Endodermal cell (in vitro differentiated cells): ENCODE results near the gene SATB2. TPM values are rescaled to one million over a fixed set of nuclear protein-coding genes. Genes with fewer than 3 reads are reported as not detected.
A peak's percentile ranks its signal among the peaks of the same experiment; 100 is the strongest.

ENCODE experiments used
- DNase-seq: peaks from one replicate; pipeline ENCODE4 v3.0.0-alpha.2; 2017
- H3K27ac ChIP-seq: 2 replicates; pipeline ENCODE4 v1.5.1; 2013; ENCODE audit warnings: mild to moderate bottlenecking, low read depth, low read length, moderate library complexity
- H3K27me3 ChIP-seq: 2 replicates; pipeline ENCODE4 v1.6.1; 2013; ENCODE audit warnings: mild to moderate bottlenecking, low read length, moderate library complexity; ENCODE audit not compliant: insufficient read depth, control insufficient read depth, poor library complexity, severe bottlenecking
- H3K36me3 ChIP-seq: 2 replicates; pipeline ENCODE4 v1.7.0; 2013; ENCODE audit warnings: mild to moderate bottlenecking, low read length, moderate library complexity; ENCODE audit not compliant: control insufficient read depth, insufficient read depth
- H3K4me1 ChIP-seq: one replicate; pipeline ENCODE4 v1.7.0; 2013; ENCODE audit warnings: low read length; ENCODE audit not compliant: control insufficient read depth, insufficient read depth
- H3K4me3 ChIP-seq: 2 replicates; pipeline ENCODE4 v1.5.1; 2013; ENCODE audit warnings: mild to moderate bottlenecking, low read length, moderate library complexity
- H3K9ac ChIP-seq: 2 replicates; pipeline ENCODE4 v1.6.1; 2013; ENCODE audit warnings: mild to moderate bottlenecking, low read length, moderate library complexity; ENCODE audit not compliant: poor library complexity, severe bottlenecking; ENCODE audit errors: extremely low read depth
- H3K9me3 ChIP-seq: 2 replicates; pipeline ENCODE4 v1.6.1; 2013; ENCODE audit warnings: mild to moderate bottlenecking, low read length, moderate library complexity; ENCODE audit not compliant: control insufficient read depth
- H3K27ac Mint-ChIP-seq: 2 replicates; pipeline ENCODE4 v1.8.0; 2020; ENCODE audit warnings: mixed read lengths
- H3K27me3 Mint-ChIP-seq: 2 replicates; pipeline ENCODE4 v1.8.0; 2021; ENCODE audit warnings: mild to moderate bottlenecking, mixed read lengths; ENCODE audit not compliant: insufficient read depth
- H3K36me3 Mint-ChIP-seq: 2 replicates; pipeline ENCODE4 v1.8.0; 2020; ENCODE audit warnings: low read depth, mixed read lengths
- H3K4me1 Mint-ChIP-seq: 2 replicates; pipeline ENCODE4 v1.8.0; 2020; ENCODE audit warnings: mixed read lengths
- H3K4me3 Mint-ChIP-seq: 2 replicates; pipeline ENCODE4 v1.8.0; 2020; ENCODE audit warnings: mild to moderate bottlenecking, moderate library complexity, mixed read lengths
- H3K9me3 Mint-ChIP-seq: 2 replicates; pipeline ENCODE4 v1.8.0; 2020; ENCODE audit warnings: mild to moderate bottlenecking, mixed read lengths
- whole genome bisulfite sequencing, 2 experiments: methylation state at CpG; one replicate each; pipeline versions ENCODE4 v1.1.5 to v1.1.7; 2013; ENCODE audit warnings: missing lambda C conversion rate in 2 of 2, mixed read lengths in 1 of 2; ENCODE audit not compliant: insufficient coverage in 1 of 2, insufficient read length in 1 of 2; 5-methylcytosine and 5-hydroxymethylcytosine counted together
- total RNA-seq, 2 donors: library from RNA; stranded (reverse); fragmentation: NEBNext Ultra II Directional in 1 of 2; extraction: Animal tissue kit (Norgen Biotek cat#: 25700) in 1 of 2; gene quantifications; 2 replicates in 1 of 2; 3 replicates in 1 of 2; pipeline ENCODE4 v1.2.1, GENCODE V29; 2021
- TF ChIP-seq, protein P1 (sequence below): fragments of 200-600 bp; sonication (generic); conservative IDR thresholded peaks from 2 replicates; pipeline ENCODE4 v1.5.0; 2021; ENCODE audit warnings: antibody characterized with exemption, mild to moderate bottlenecking

The SATB2 gene
- total RNA-seq, 2 donors from 2014 or later = 2.4 to 3.0 TPM

- H3K9me3 ChIP-seq = no peaks in the 10 kb centered on the region
- H3K27me3 ChIP-seq = no peaks in the 10 kb centered on the region
- no peak overlapping the region for H3K27ac ChIP-seq
- H3K4me1 ChIP-seq = peaks cover 3% of the 10 kb centered on the region
- H3K9me3 Mint-ChIP-seq = no peaks in the 10 kb centered on the region
- TF ChIP-seq, protein P1, sequence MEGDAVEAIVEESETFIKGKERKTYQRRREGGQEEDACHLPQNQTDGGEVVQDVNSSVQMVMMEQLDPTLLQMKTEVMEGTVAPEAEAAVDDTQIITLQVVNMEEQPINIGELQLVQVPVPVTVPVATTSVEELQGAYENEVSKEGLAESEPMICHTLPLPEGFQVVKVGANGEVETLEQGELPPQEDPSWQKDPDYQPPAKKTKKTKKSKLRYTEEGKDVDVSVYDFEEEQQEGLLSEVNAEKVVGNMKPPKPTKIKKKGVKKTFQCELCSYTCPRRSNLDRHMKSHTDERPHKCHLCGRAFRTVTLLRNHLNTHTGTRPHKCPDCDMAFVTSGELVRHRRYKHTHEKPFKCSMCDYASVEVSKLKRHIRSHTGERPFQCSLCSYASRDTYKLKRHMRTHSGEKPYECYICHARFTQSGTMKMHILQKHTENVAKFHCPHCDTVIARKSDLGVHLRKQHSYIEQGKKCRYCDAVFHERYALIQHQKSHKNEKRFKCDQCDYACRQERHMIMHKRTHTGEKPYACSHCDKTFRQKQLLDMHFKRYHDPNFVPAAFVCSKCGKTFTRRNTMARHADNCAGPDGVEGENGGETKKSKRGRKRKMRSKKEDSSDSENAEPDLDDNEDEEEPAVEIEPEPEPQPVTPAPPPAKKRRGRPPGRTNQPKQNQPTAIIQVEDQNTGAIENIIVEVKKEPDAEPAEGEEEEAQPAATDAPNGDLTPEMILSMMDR = no peak
- H3K36me3 Mint-ChIP-seq = no peaks in the 10 kb centered on the region
- DNase-seq = no peak
- no peak overlapping the region for H3K9ac ChIP-seq
- no peak overlapping the region for H3K4me3 Mint-ChIP-seq
- 88% methylated on average over 3 of the region's 3 CpGs; no CpG with 5 or more reads in 1 of the 2 experiments for WGBS, 2 experiments
- H3K27me3 Mint-ChIP-seq = no peaks in the 10 kb centered on the region
- H3K4me3 ChIP-seq = no peak overlapping the region
- H3K36me3 ChIP-seq = no peaks in the 10 kb centered on the region
- H3K4me1 Mint-ChIP-seq = peaks cover 10% of the 10 kb centered on the region
- H3K27ac Mint-ChIP-seq = no peak overlapping the region
Observed at GRCh38 chr2:199443589-199444130, 14.1 kb downstream of the SATB2 start.

- Histone ChIP-seq H3K36me3 (no peaks in the 10 kb centered on the region), H3K4me1 (peaks cover 3% of the 10 kb centered on the region), H3K27me3 (no peaks in the 10 kb centered on the region), H3K9ac (no peak overlapping the region), H3K9me3 (no peaks in the 10 kb centered on the region), H3K27ac (no peak overlapping the region), H3K4me3 (no peak overlapping the region)
- H3K36me3 Mint-ChIP-seq = no peaks in the 10 kb centered on the region
- no peaks in the 10 kb centered on the region for H3K9me3 Mint-ChIP-seq
- no peak overlapping the region for H3K27ac Mint-ChIP-seq
- DNase-seq = no peak
- H3K4me1 Mint-ChIP-seq = peaks cover 17% of the 10 kb centered on the region
- no peaks in the 10 kb centered on the region for H3K27me3 Mint-ChIP-seq
- H3K4me3 Mint-ChIP-seq = no peak overlapping the region
- TF ChIP-seq, protein P1 = no peak
- WGBS, 2 experiments = 96 to 97% methylated on average over 5 to 7 of the region's 7 CpGs
Observed at GRCh38 chr2:199442173-199442572, 15.6 kb downstream of the SATB2 start.

DNA sequence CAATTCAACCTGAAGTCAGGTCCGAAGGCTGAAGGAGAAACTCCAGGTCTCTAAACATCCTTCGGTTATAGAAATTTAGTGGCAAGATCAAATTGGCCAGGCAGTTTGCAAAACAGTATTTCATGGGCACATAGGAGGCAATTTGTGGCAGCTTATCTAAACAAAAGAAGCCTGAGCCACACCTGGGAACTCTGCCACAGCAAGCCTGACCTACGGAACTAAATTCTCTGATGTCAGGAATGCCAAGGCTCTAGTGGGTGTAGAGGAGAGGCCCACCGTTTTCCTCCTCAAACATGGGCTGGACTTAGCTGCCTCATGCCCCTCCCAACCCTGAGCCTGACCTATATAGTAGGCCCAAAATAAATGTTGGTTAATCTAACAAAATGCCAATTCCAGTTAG lies 16.0 kb downstream of the SATB2 start:
- Mint-ChIP-seq H3K27me3 (no peaks in the 10 kb centered on the region), H3K27ac (no peak overlapping the region), H3K4me3 (no peak overlapping the region), H3K36me3 (no peaks in the 10 kb centered on the region), H3K4me1 (peaks cover 17% of the 10 kb centered on the region), H3K9me3 (no peaks in the 10 kb centered on the region)
- Histone ChIP-seq H3K4me3 (no peak overlapping the region), H3K36me3 (no peaks in the 10 kb centered on the region), H3K4me1 (peaks cover 3% of the 10 kb centered on the region), H3K27me3 (no peaks in the 10 kb centered on the region), H3K27ac (no peak overlapping the region), H3K9ac (no peak overlapping the region), H3K9me3 (no peaks in the 10 kb centered on the region)
- TF ChIP-seq, protein P1 = no peak
- WGBS, 2 experiments = 94 to 96% methylated on average over 3 to 4 of the region's 4 CpGs
- peak; percentile 38 for DNase-seq
